ENCODE results near the gene ALG12.

The ALG12 gene

GRCh38 chr22:49942565-49943404, 24.5 kb upstream of the ALG12 start:
- Mint-ChIP-seq H3K9me3 (peaks cover 0 to 7% of the 10 kb centered on the region in 2 donors), H3K27me3 (no peaks in the 10 kb centered on the region), H3K4me3 (no peak overlapping the region), H3K27ac (no peak overlapping the region), H3K4me1 (peaks cover 58% of the 10 kb centered on the region)
- DNase-seq: no peak
- ATAC-seq: peak; percentile 42

DNA sequence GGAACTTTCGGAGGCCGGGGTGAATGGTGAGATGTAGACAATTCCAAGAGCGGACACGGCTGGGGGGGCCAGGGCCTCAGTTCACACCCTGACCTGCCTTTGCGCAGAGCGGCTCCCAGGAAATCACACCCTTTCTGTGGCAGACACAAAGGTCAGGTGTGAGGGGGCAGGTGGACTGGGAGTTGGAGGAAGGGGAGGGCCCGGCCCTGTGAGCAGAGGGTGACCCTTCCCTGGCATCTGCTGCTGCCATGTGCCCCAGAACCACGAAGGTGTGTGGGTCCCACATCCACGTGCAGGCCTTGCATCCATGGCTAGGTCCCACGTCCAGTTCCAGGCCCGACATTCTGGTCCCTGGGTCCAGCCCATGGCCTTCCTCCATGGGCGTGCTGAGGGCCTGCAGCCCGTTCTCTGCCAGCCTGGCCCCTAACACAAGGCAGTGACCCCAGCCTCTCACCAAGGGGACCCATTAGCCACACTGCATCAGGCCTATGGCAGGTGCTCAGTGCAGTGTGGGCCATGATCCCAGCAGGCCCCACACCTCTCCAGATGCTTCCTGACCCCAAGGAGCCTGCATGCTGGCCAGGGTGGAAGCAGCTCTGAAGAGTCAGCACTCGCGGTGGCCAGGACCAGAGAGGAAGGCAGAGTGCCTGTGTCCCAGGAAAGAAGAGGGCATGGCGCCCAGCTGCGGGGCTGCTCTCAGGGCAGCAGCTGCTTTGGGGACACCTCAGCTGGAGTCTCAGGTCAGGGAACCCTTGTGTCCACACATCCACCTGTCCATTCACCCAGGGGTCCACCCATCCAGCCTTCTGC, 23.5 kb upstream of the ALG12 start:
- H3K4me1 Mint-ChIP-seq: peaks cover 68% of the 10 kb centered on the region
- no peak overlapping the region for H3K4me3 Mint-ChIP-seq
- DNase-seq (no peak), ATAC-seq (no peak)
- no peak overlapping the region for H3K27ac Mint-ChIP-seq
- H3K9me3 Mint-ChIP-seq: peaks cover 0 to 7% of the 10 kb centered on the region in 2 donors
- no peaks in the 10 kb centered on the region for H3K27me3 Mint-ChIP-seq

- no peak overlapping the region for H3K27ac Mint-ChIP-seq
Measured at GRCh38 chr22:49938565-49939136, 20.4 kb upstream of the ALG12 start.

DNA sequence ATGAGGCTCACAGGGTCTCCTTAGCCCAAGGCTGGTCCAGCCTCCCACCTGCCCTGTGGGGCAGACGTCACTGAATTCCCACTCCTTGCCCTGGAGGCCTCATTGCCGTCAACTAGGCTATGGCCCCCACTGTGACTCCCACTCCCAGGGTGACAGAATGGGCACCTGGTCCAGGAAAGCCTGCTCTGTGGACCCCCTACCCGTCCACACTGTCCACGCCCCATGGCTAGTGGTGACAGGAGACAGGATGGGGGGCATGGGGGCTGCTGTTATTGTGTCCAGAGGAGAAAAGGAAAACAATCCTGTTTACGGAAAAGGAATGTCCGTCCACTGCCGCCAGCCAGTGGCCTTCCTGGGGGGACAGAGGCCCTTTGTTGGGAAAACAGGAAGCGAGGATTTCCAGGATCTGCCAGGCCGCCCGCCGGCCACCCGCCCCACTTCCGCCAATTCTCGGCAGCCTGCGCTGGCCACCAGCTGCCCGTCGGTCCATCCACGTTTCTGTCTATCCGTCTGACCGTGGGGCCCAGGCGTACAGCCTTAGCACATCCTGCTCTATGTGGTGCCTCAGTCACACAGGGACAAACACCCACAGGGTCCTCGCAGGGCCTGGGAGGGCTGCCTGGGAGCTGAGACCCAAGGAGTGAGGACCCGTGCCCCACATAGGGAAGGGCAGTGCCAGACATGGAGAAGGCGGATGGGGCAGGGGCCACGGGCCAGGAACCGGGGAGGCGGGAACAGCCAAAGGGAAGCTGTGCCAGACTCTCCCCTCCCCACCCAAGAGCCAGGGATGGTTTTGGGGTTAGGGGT, 19.7 kb upstream of the ALG12 start:
- no peaks in the 10 kb centered on the region for H3K27me3 Mint-ChIP-seq
- DNase-seq (no peak), ATAC-seq (no peak)
- H3K27ac Mint-ChIP-seq: no peak overlapping the region
- no peak overlapping the region for H3K4me3 Mint-ChIP-seq
- peaks cover 58% of the 10 kb centered on the region for H3K4me1 Mint-ChIP-seq
- H3K9me3 Mint-ChIP-seq: peaks cover 0 to 7% of the 10 kb centered on the region in 2 donors

More at GRCh38 chr22:49938565-49939136, 20.4 kb upstream of the ALG12 start:
- DNase-seq (no peak), ATAC-seq (no peak)
- no peak overlapping the region for H3K4me3 Mint-ChIP-seq
- H3K27me3 Mint-ChIP-seq: no peaks in the 10 kb centered on the region
- peaks cover 55% of the 10 kb centered on the region for H3K4me1 Mint-ChIP-seq
- H3K9me3 Mint-ChIP-seq: peaks cover 0 to 7% of the 10 kb centered on the region in 2 donors

DNA sequence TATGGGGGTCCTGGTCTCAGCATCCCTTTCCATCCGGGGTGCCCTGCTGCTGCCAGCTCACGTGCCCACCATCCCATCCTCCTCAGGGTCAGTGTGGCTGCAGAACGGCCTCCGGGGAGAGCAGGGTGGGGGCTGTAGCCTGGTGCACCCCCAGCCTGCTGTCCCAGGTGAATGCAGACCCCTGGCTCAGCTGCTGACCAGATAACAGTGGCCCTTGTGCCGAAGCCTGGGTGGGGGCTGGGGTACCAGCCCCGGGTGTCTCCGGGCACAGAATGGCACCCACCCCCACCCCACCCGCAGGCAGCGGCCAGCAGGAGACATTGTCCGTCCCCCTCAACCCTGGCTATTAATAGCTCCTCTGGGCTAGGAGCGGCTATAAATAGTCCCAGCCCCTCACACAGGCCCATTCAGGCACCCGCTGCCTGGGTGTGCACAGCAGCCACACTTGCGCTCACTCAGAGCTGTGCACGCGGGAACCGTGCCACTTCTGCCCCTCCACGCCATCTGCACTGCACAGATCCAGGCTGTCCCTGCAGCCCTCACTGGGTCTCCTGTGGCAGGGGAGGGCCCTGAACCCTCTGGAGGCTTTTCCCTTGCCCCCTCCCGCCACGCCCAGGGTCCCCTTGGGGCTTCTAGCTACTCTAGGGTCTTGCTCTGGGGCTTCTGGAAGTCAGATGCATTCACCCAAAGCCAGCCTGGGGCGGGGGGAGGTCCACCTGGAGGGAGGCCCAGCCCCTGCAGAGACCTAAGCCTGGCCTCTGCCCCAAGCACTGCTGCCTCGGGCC, 18.9 kb upstream of the ALG12 start:
- no peak for DNase-seq
- Mint-ChIP-seq H3K4me1 (peaks cover 64% of the 10 kb centered on the region), H3K9me3 (peaks cover 0 to 7% of the 10 kb centered on the region in 2 donors), H3K4me3 (peak overlapping the region; percentile 80 to 82), H3K27ac (peak overlapping the region; percentile 24 to 56), H3K27me3 (no peaks in the 10 kb centered on the region)
- ATAC-seq: no peak

GRCh38 chr22:49936018-49936972, 18.1 kb upstream of the ALG12 start:
- peaks cover 67% of the 10 kb centered on the region for H3K4me1 Mint-ChIP-seq
- H3K27ac Mint-ChIP-seq: peak overlapping the region; percentile 24 to 56
- no peaks in the 10 kb centered on the region for H3K27me3 Mint-ChIP-seq
- ATAC-seq (peak; percentile 91), DNase-seq (peak; percentile 96 to 99)
- peaks cover 0 to 7% of the 10 kb centered on the region in 2 donors for H3K9me3 Mint-ChIP-seq
- H3K4me3 Mint-ChIP-seq: peak overlapping the region; percentile 80 to 82

DNA sequence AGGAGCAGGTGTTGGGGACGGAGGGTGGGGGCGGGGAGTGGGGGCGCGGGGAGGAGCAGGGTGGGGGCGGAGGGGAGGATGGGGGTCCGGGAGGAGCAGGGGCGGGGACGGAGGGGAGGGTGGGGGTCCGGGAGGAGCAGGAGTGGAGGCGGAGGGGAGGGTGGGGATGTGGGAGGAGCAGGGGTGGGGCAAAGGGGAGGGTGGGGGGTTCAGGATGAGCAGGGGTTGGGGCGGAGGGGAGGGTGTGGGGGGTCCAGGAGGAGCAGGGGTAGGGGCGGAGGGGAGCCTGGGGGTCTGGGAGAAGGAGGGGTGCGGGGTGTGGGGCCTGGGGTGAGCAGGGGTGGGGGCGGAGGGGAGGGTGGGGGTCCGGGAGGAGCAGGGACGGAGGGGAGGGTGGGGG, 17.3 kb upstream of the ALG12 start:
- DNase-seq (no peak), ATAC-seq (no peak)
- peak overlapping the region; percentile 80 to 82 for H3K4me3 Mint-ChIP-seq

DNA sequence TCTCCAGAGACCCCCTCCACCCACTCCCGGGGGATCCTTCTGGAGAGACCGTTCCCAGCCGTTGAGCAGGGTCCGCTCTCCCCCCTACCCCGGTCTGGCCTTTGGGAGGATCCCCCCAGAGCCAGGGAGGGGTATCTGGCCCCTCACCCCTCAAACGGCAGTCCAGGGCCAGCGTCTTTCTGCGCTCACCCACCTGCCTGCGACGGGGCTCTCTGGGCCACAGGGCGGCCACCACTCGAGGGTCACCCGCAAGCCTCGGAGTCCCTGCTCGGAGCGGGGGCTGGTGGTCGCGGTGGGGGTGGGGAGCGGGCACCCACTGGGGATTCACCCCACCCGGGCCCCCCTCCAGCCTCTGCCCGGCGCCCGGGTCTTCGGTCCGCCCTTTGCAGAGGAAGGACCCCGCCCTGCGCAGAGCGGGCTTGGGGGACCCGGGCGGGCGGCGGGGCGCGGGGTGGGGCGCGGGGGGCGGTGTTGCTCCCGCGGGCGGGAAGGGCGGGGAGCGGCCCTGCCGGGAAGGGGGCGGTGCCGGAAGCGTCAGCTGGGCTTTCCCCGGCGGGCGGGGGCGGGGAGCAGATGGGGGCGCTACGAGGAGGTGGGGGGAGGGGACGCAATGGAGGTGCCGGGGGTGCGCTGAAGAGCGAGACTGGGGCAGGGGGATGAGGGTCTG, 16.8 kb upstream of the ALG12 start:
- Mint-ChIP-seq H3K27me3 (no peaks in the 10 kb centered on the region), H3K27ac (peak overlapping the region; percentile 19 to 80), H3K4me3 (peak overlapping the region; percentile 81 to 87), H3K4me1 (peaks cover 72% of the 10 kb centered on the region), H3K9me3 (no peaks in the 10 kb centered on the region)
- ATAC-seq: peak; percentile 16
- DNase-seq: peak; percentile 75 to 90

More for the DNA sequence above, 17.3 kb upstream of the ALG12 start:
- peak overlapping the region in 1 of 2 donors; percentile 80 for H3K27ac Mint-ChIP-seq
- peaks cover 67% of the 10 kb centered on the region for H3K4me1 Mint-ChIP-seq
- no peaks in the 10 kb centered on the region for H3K27me3 Mint-ChIP-seq
- no peaks in the 10 kb centered on the region for H3K9me3 Mint-ChIP-seq

DNA sequence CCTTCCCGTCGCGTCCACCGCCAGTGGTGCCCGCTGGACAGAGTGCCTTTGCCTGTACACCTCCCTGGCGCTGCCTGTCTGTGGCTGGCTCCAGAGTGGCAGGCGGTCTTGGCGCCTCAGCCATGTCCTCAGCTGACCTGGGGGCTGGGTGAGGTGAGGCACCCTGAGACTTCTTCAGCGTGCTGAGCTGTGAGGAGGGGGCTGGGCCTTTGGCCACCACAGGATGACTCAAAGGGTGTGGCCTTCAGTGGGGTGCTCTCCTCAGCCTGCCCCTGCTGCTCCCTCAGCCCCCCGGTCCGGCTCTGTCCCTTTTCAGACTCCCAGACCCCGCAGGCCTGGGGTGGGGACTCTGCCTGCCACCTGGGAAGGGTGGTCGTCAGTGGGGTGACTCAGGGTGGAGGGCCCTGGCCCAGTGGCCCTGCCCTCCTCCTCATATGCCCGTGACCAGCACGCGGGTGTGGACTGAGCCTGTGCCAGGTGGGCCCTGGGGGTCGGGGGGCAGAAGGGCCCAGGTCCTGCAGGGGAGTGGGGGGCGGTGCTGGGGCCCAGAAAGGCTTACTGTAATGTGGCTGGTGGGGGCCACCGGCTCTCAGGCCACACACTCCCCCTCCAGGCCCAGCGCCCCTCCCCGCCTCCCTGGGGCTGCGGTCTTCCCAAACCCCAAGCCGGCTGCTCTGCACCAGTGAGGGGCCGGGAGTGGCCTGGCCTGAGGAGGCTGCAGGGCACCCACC, 16.1 kb upstream of the ALG12 start:
- Mint-ChIP-seq H3K27ac (no peak overlapping the region), H3K9me3 (no peaks in the 10 kb centered on the region), H3K27me3 (no peaks in the 10 kb centered on the region), H3K4me3 (peak overlapping the region; percentile 81 to 87), H3K4me1 (peaks cover 69% of the 10 kb centered on the region)
- ATAC-seq: no peak
- no peak for DNase-seq

- Mint-ChIP-seq H3K27ac (peak overlapping the region in 1 of 2 donors; percentile 45), H3K4me1 (peaks cover 61% of the 10 kb centered on the region), H3K27me3 (no peaks in the 10 kb centered on the region), H3K4me3 (peak overlapping the region; percentile 81 to 87), H3K9me3 (no peaks in the 10 kb centered on the region)
- ATAC-seq (no peak), DNase-seq (no peak)
Measured at GRCh38 chr22:49933236-49934159, 15.3 kb upstream of the ALG12 start.

DNA sequence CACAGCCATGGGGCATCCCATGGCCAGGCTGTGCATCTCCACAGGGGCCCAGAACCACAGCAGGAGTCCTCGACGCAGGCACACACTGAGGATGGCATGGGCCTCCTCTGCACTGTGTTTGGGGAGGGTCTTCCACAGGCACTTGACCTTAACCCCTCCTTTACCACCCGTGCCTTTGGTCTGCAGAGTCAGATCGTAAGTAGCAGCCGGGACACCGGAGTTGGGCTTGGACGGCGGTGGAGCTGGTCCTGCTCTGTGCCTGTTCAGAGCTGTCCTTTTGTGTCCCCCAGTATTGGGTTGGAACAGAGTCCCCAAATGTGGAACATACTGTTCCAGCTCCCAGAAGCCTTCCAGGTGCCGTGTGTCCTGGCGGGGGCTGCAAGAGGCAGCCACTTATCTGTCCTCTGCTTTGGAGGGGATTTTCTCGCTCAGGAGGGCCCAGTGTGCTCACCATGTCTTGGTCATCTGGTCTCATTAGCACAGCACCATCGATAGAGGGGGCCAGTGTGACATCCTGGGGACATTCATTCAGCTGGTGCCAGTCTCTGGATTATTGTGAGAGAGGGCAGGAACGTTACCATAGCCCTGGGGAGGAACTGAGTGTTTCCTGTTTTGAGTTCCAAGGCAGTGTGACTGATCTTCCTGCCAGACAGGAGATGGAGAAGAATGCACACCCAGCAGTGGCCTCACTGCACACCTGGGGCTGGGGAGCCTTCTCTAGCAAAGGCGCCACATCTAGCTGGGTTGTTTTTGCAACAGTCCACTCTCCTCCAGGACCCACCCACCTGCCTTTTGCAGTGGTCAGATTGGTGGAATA, 12.6 kb upstream of the ALG12 start:
- Mint-ChIP-seq H3K27me3 (no peaks in the 10 kb centered on the region), H3K4me3 (peak overlapping the region in 1 of 2 donors; percentile 23), H3K9me3 (no peaks in the 10 kb centered on the region), H3K27ac (no peak overlapping the region), H3K4me1 (peaks cover 57% of the 10 kb centered on the region)
- DNase-seq: peak; percentile 55 to 67
- ATAC-seq: peak; percentile 21

All from stimulated activated naive CD8-positive, alpha-beta T cell treated with anti-CD3 and anti-CD28 coated beads, Interleukin-15, amount 100 ng/mL, for 72 hours (primary cell).